GM21717 (cell line): ENCODE data around the gene ZNF263.

ENCODE experiments used
- ATAC-seq: cut with Tn5 transposase; IDR thresholded peaks from one replicate; pipeline ENCODE4 v1.9.1; 2021; ENCODE audit warnings: mild to moderate bottlenecking, moderate library complexity; ENCODE audit not compliant: unreplicated experiment

The ZNF263 gene

DNA sequence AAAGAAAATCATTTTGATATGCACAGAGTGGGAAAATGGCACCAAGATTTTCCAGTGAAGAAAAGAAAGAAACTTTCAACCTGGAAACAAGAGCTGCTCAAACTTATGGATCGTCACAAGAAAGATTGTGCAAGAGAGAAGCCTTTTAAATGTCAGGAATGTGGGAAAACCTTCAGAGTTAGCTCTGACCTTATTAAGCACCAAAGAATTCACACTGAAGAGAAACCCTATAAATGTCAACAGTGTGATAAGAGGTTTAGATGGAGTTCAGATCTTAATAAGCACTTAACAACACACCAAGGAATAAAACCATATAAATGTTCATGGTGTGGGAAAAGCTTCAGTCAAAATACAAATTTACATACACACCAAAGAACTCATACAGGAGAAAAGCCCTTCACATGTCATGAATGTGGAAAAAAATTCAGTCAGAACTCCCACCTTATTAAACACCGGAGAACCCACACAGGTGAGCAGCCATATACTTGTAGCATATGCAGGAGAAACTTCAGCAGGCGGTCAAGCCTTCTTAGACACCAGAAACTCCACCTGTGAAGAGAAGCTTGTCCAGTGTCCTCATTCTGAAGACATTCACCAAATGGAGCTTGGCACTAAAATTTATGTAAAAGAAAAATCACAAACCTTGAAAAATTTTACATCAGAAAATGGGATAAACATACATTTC, 34.2 kb downstream of the ZNF263 start:
- ATAC-seq = no peak

GRCh38 chr16:3321816-3322215, 38.5 kb downstream of the ZNF263 start:
- no peak for ATAC-seq

GRCh38 chr16:3327514-3327913, 44.2 kb downstream of the ZNF263 start:
- no peak for ATAC-seq

- no peak for ATAC-seq
Observed at GRCh38 chr16:3328104-3328503, 44.8 kb downstream of the ZNF263 start.

- ATAC-seq = no peak
Observed at GRCh38 chr16:3328643-3329042, 45.4 kb downstream of the ZNF263 start.
